Measurements from ENCODE around the gene SUSD2.

SUSD2 gene

GRCh38 chr22:24149198-24149590 lies 32.1 kb upstream of the SUSD2 start:
- DNase-seq (ENCODE audit: low read depth, low spot score) = no peak

GRCh38 chr22:24153353-24153752 lies 27.9 kb upstream of the SUSD2 start:
- no peak for DNase-seq (ENCODE audit: low read depth, low spot score)

GRCh38 chr22:24153959-24154358 lies 27.3 kb upstream of the SUSD2 start:
- no peak for DNase-seq (ENCODE audit: low read depth, low spot score)

GRCh38 chr22:24154826-24155225 lies 26.5 kb upstream of the SUSD2 start:
- no peak for DNase-seq (ENCODE audit: low read depth, low spot score)

- DNase-seq (ENCODE audit: low read depth, low spot score) = no peak
Observed at GRCh38 chr22:24155627-24156140, 25.6 kb upstream of the SUSD2 start.

GRCh38 chr22:24156141-24156912 lies 25.0 kb upstream of the SUSD2 start:
- no peak for DNase-seq (ENCODE audit: low read depth, low spot score)

- DNase-seq (ENCODE audit: low read depth, low spot score) = no peak
Observed at GRCh38 chr22:24156913-24157821, 24.1 kb upstream of the SUSD2 start.

- DNase-seq (ENCODE audit: low read depth, low spot score) = no peak
Observed at GRCh38 chr22:24157822-24158135, 23.5 kb upstream of the SUSD2 start.

- DNase-seq (ENCODE audit: low read depth, low spot score) = no peak
Observed at GRCh38 chr22:24159650-24160049, 21.6 kb upstream of the SUSD2 start.

- no peak for DNase-seq (ENCODE audit: low read depth, low spot score)
Observed at GRCh38 chr22:24160546-24160945, 20.7 kb upstream of the SUSD2 start.

GRCh38 chr22:24161485-24161884 lies 19.8 kb upstream of the SUSD2 start:
- no peak for DNase-seq (ENCODE audit: low read depth, low spot score)

- no peak for DNase-seq (ENCODE audit: low read depth, low spot score)
Observed at GRCh38 chr22:24161909-24162308, 19.4 kb upstream of the SUSD2 start.

GRCh38 chr22:24162436-24162835 lies 18.9 kb upstream of the SUSD2 start:
- DNase-seq (ENCODE audit: low read depth, low spot score) = no peak

- no peak for DNase-seq (ENCODE audit: low read depth, low spot score)
Observed at GRCh38 chr22:24164243-24164642, 17.0 kb upstream of the SUSD2 start.

- no peak for DNase-seq (ENCODE audit: low read depth, low spot score)
Observed at GRCh38 chr22:24164940-24165339, 16.3 kb upstream of the SUSD2 start.

GRCh38 chr22:24165673-24166072 lies 15.6 kb upstream of the SUSD2 start:
- DNase-seq (ENCODE audit: low read depth, low spot score) = no peak

- no peak for DNase-seq (ENCODE audit: low read depth, low spot score)
Observed at GRCh38 chr22:24166811-24167210, 14.5 kb upstream of the SUSD2 start.

GRCh38 chr22:24169439-24170058 lies 11.7 kb upstream of the SUSD2 start:
- no peak for DNase-seq (ENCODE audit: low read depth, low spot score)

GRCh38 chr22:24170188-24170587 lies 11.1 kb upstream of the SUSD2 start:
- no peak for DNase-seq (ENCODE audit: low read depth, low spot score)

GRCh38 chr22:24170632-24171031 lies 10.7 kb upstream of the SUSD2 start:
- no peak for DNase-seq (ENCODE audit: low read depth, low spot score)

GRCh38 chr22:24171822-24172221 lies 9.5 kb upstream of the SUSD2 start:
- DNase-seq (ENCODE audit: low read depth, low spot score) = no peak

- no peak for DNase-seq (ENCODE audit: low read depth, low spot score)
Observed at GRCh38 chr22:24175160-24175808, 6.0 kb upstream of the SUSD2 start.
